Testis (tissue), 2 donors: Measurements from ENCODE around the gene CASP4.

ENCODE experiments used
- POLR2A ChIP-seq: fragments of 450-650 bp; IDR thresholded peaks from one replicate; pipeline ENCODE4 v1.6.1; 2017; ENCODE audit warnings: antibody characterized with exemption, mild to moderate bottlenecking, moderate library complexity
- TF ChIP-seq, protein P1 (sequence below), 3 experiments: fragments of 450-650 bp in 2 of 3; fragments of 200-600 bp in 1 of 3; sonication (generic) in 1 of 3; IDR thresholded peaks; one replicate each; pipeline ENCODE4 v1.5.1; 2016 to 2019; ENCODE audit warnings: antibody characterized with exemption in 3 of 3, mild to moderate bottlenecking in 2 of 3, moderate library complexity in 1 of 3

DNA sequence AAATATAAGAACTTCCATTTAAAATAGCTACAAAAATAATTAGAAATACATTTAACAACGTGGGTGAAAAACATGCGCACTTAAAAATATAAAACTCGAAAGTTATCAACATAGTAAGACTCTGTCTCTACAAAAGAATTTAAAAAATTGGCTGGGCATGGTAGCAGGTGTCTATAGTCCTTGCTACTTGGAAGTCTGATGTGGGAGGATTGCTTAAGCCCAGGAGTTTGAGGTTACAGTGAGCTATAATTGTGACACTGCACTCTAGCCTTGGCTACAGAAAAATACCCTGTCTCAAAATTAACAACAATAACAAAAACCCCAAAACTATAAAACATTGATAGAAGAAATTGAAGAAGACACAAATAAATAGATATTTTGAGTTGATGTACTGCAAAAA is 56.3 kb downstream of the CASP4 start:
- TF ChIP-seq, protein P1, sequence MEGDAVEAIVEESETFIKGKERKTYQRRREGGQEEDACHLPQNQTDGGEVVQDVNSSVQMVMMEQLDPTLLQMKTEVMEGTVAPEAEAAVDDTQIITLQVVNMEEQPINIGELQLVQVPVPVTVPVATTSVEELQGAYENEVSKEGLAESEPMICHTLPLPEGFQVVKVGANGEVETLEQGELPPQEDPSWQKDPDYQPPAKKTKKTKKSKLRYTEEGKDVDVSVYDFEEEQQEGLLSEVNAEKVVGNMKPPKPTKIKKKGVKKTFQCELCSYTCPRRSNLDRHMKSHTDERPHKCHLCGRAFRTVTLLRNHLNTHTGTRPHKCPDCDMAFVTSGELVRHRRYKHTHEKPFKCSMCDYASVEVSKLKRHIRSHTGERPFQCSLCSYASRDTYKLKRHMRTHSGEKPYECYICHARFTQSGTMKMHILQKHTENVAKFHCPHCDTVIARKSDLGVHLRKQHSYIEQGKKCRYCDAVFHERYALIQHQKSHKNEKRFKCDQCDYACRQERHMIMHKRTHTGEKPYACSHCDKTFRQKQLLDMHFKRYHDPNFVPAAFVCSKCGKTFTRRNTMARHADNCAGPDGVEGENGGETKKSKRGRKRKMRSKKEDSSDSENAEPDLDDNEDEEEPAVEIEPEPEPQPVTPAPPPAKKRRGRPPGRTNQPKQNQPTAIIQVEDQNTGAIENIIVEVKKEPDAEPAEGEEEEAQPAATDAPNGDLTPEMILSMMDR (IDR thresholded peaks at IDR 0.05) = no peak
- no peak for TF ChIP-seq POLR2A
